Trophoblast cell (in vitro differentiated cells and primary cell): ENCODE data around the gene BTBD17.

Experiments used
- DNase-seq, 2 donors: peaks; one replicate each; pipeline ENCODE4 v3.0.0-alpha.2; 2016
- H2AFZ ChIP-seq: 2 replicates; pipeline ENCODE4 v1.6.1; 2013; ENCODE audit warnings: low read length, moderate library complexity, mild to moderate bottlenecking; ENCODE audit not compliant: insufficient read depth, poor library complexity
- H2AK5ac ChIP-seq: 2 replicates; pipeline ENCODE4 v1.6.1; 2013; ENCODE audit warnings: mild to moderate bottlenecking, low read length
- H2BK120ac ChIP-seq: 2 replicates; pipeline ENCODE4 v1.6.1; 2013; ENCODE audit warnings: low read length, mild to moderate bottlenecking, moderate library complexity; ENCODE audit not compliant: insufficient read depth, poor library complexity
- H2BK12ac ChIP-seq: 2 replicates; pipeline ENCODE4 v1.6.1; 2013; ENCODE audit warnings: mild to moderate bottlenecking, low read length, moderate library complexity
- H2BK5ac ChIP-seq: 2 replicates; pipeline ENCODE4 v1.6.1; 2013; ENCODE audit warnings: low read length, low read depth, moderate library complexity, mild to moderate bottlenecking; ENCODE audit not compliant: poor library complexity
- H3K14ac ChIP-seq: 2 replicates; pipeline ENCODE4 v1.6.1; 2013; ENCODE audit warnings: mild to moderate bottlenecking, low read length
- H3K18ac ChIP-seq: 2 replicates; pipeline ENCODE4 v1.6.1; 2013; ENCODE audit warnings: mild to moderate bottlenecking, low read length
- H3K23ac ChIP-seq: 2 replicates; pipeline ENCODE4 v1.6.1; 2013; ENCODE audit warnings: low read length
- H3K27ac ChIP-seq: 2 replicates; pipeline ENCODE4 v1.5.1; 2013; ENCODE audit warnings: low read depth, mild to moderate bottlenecking, inconsistent platforms, low read length, moderate library complexity
- H3K27me3 ChIP-seq: 2 replicates; pipeline ENCODE4 v1.6.1; 2013; ENCODE audit warnings: inconsistent platforms, mild to moderate bottlenecking, low read length, moderate library complexity; ENCODE audit not compliant: insufficient read depth
- H3K36me3 ChIP-seq, 2 experiments: 1 replicate in 1 of 2; 2 replicates in 1 of 2; pipeline ENCODE4 v1.6.1; 2013; ENCODE audit warnings: low read length in 2 of 2, mild to moderate bottlenecking in 2 of 2, moderate library complexity in 1 of 2; ENCODE audit not compliant: insufficient read depth in 2 of 2, control insufficient read depth in 1 of 2
- H3K4ac ChIP-seq: 2 replicates; pipeline ENCODE4 v1.6.1; 2013; ENCODE audit warnings: low read depth, mild to moderate bottlenecking, low read length, moderate library complexity
- H3K4me1 ChIP-seq, 2 experiments: 1 replicate in 1 of 2; 2 replicates in 1 of 2; pipeline ENCODE4 v1.6.1; 2013; ENCODE audit warnings: low read length in 2 of 2, mild to moderate bottlenecking in 2 of 2, moderate library complexity in 1 of 2; ENCODE audit not compliant: insufficient read depth in 2 of 2, control insufficient read depth in 1 of 2
- H3K4me2 ChIP-seq: 2 replicates; pipeline ENCODE4 v1.6.1; 2013; ENCODE audit warnings: inconsistent platforms, mild to moderate bottlenecking, low read length, moderate library complexity
- H3K4me3 ChIP-seq: 2 replicates; pipeline ENCODE4 v1.5.1; 2013; ENCODE audit warnings: mild to moderate bottlenecking, low read depth, low read length, inconsistent platforms
- H3K79me1 ChIP-seq: one replicate; pipeline ENCODE4 v1.6.1; 2013; ENCODE audit warnings: low read length
- H3K79me2 ChIP-seq: 2 replicates; pipeline ENCODE4 v1.6.1; 2013; ENCODE audit warnings: low read length, mild to moderate bottlenecking; ENCODE audit not compliant: control insufficient read depth, insufficient read depth, poor library complexity
- H3K9ac ChIP-seq: 2 replicates; pipeline ENCODE4 v1.6.1; 2013; ENCODE audit warnings: mild to moderate bottlenecking, low read length
- H3K9me3 ChIP-seq: 2 replicates; pipeline ENCODE4 v1.6.1; 2013; ENCODE audit warnings: low read depth, mild to moderate bottlenecking, control low read depth, inconsistent platforms, low read length; ENCODE audit not compliant: insufficient read depth
- H4K12ac ChIP-seq: 2 replicates; pipeline ENCODE4 v1.6.1; 2013; ENCODE audit warnings: low read depth, mild to moderate bottlenecking, low read length, moderate library complexity
- H4K8ac ChIP-seq: 2 replicates; pipeline ENCODE4 v1.6.1; 2013; ENCODE audit warnings: low read depth, mild to moderate bottlenecking, low read length, moderate library complexity
- H4K91ac ChIP-seq: one replicate; pipeline ENCODE4 v1.6.1; 2013; ENCODE audit warnings: low read depth, mild to moderate bottlenecking, low read length, moderate library complexity
- WGBS: extraction: QIAGEN DNeasy Blood & Tissue Kit; methylation state at CpG from one replicate; pipeline ENCODE4 v1.1.7; 2013; ENCODE audit warnings: missing lambda C conversion rate; ENCODE audit not compliant: insufficient read length, insufficient coverage; ENCODE audit errors: extremely low coverage; 5-methylcytosine and 5-hydroxymethylcytosine counted together

The BTBD17 gene

GRCh38 chr17:74372426-74372825, 10.8 kb upstream of the BTBD17 start:
- Histone ChIP-seq H3K9me3 (no peaks in the 10 kb centered on the region), H2AK5ac (no peak overlapping the region), H3K27ac (no peak overlapping the region), H3K4me3 (no peak overlapping the region), H3K23ac (no peak overlapping the region), H3K27me3 (no peaks in the 10 kb centered on the region), H2BK12ac (no peak overlapping the region), H2BK5ac (no peak overlapping the region), H3K79me2 (no peaks in the 10 kb centered on the region), H4K8ac (no peak overlapping the region), H2AFZ (no peak overlapping the region), H4K91ac (no peak overlapping the region), H2BK120ac (no peak overlapping the region), H4K12ac (no peak overlapping the region), H3K9ac (no peak overlapping the region), H3K14ac (no peak overlapping the region), H3K79me1 (no peaks in the 10 kb centered on the region), H3K36me3 (no peaks in the 10 kb centered on the region), H3K4me2 (no peak overlapping the region), H3K4ac (no peak overlapping the region), H3K18ac (no peak overlapping the region), H3K4me1 (no peaks in the 10 kb centered on the region)
- WGBS, result no CpG with 5 or more reads among the region's 9 CpGs
- no peak for DNase-seq

GRCh38 chr17:74371653-74372147, 10.0 kb upstream of the BTBD17 start:
- H3K27ac ChIP-seq, result no peak overlapping the region
- H3K9me3 ChIP-seq, result no peaks in the 10 kb centered on the region
- H4K91ac ChIP-seq, result no peak overlapping the region
- H3K36me3 ChIP-seq, result no peaks in the 10 kb centered on the region
- no peak overlapping the region for H2BK5ac ChIP-seq
- no peak overlapping the region for H4K8ac ChIP-seq
- no peak overlapping the region for H3K18ac ChIP-seq
- H3K23ac ChIP-seq, result no peak overlapping the region
- H2AK5ac ChIP-seq, result no peak overlapping the region
- no peaks in the 10 kb centered on the region for H3K27me3 ChIP-seq
- H2BK12ac ChIP-seq, result no peak overlapping the region
- no peaks in the 10 kb centered on the region for H3K79me2 ChIP-seq
- no peak overlapping the region for H3K4ac ChIP-seq
- H2AFZ ChIP-seq, result no peak overlapping the region
- H3K4me2 ChIP-seq, result no peak overlapping the region
- no peak overlapping the region for H4K12ac ChIP-seq
- WGBS, result no CpG with 5 or more reads among the region's 26 CpGs
- H3K79me1 ChIP-seq, result no peaks in the 10 kb centered on the region
- H3K4me1 ChIP-seq, result no peaks in the 10 kb centered on the region
- H3K14ac ChIP-seq, result no peak overlapping the region
- no peak overlapping the region for H3K9ac ChIP-seq
- H2BK120ac ChIP-seq, result no peak overlapping the region
- no peak overlapping the region for H3K4me3 ChIP-seq
- no peak for DNase-seq

GRCh38 chr17:74369665-74370490, 8.2 kb upstream of the BTBD17 start:
- Histone ChIP-seq H2BK5ac (no peak overlapping the region), H4K12ac (no peak overlapping the region), H3K14ac (no peak overlapping the region), H3K4ac (no peak overlapping the region), H3K23ac (no peak overlapping the region), H4K91ac (no peak overlapping the region), H3K27me3 (no peaks in the 10 kb centered on the region), H2BK12ac (no peak overlapping the region), H3K79me2 (no peaks in the 10 kb centered on the region), H3K9me3 (no peaks in the 10 kb centered on the region), H3K4me2 (no peak overlapping the region), H3K9ac (no peak overlapping the region), H3K18ac (no peak overlapping the region), H3K27ac (no peak overlapping the region), H3K4me3 (no peak overlapping the region), H4K8ac (no peak overlapping the region), H2BK120ac (no peak overlapping the region), H2AK5ac (no peak overlapping the region), H3K4me1 (no peaks in the 10 kb centered on the region), H2AFZ (no peak overlapping the region), H3K79me1 (no peaks in the 10 kb centered on the region), H3K36me3 (no peaks in the 10 kb centered on the region)
- no CpG with 5 or more reads among the region's 17 CpGs for WGBS
- DNase-seq, result no peak

- no peaks in the 10 kb centered on the region for H3K79me2 ChIP-seq
- H3K4ac ChIP-seq, result no peak overlapping the region
- no peaks in the 10 kb centered on the region for H3K27me3 ChIP-seq
- no peaks in the 10 kb centered on the region for H3K79me1 ChIP-seq
- H3K4me1 ChIP-seq, result no peaks in the 10 kb centered on the region
- no peak overlapping the region for H4K91ac ChIP-seq
- no peak overlapping the region for H2BK12ac ChIP-seq
- H2AFZ ChIP-seq, result no peak overlapping the region
- H3K14ac ChIP-seq, result no peak overlapping the region
- no peak overlapping the region for H2BK120ac ChIP-seq
- no peaks in the 10 kb centered on the region for H3K9me3 ChIP-seq
- no peak overlapping the region for H3K4me2 ChIP-seq
- no peak overlapping the region for H2BK5ac ChIP-seq
- no peak overlapping the region for H3K4me3 ChIP-seq
- no CpG with 5 or more reads among the region's 10 CpGs for WGBS
- H4K12ac ChIP-seq, result no peak overlapping the region
- no peak overlapping the region for H3K23ac ChIP-seq
- DNase-seq, result no peak
- H4K8ac ChIP-seq, result no peak overlapping the region
- H3K18ac ChIP-seq, result no peak overlapping the region
- no peak overlapping the region for H2AK5ac ChIP-seq
- no peak overlapping the region for H3K9ac ChIP-seq
- no peaks in the 10 kb centered on the region for H3K36me3 ChIP-seq
- H3K27ac ChIP-seq, result no peak overlapping the region
Measured at GRCh38 chr17:74369221-74369620, 7.6 kb upstream of the BTBD17 start.
